ENCODE results near the gene SYTL5. TPM values are rescaled to one million over a fixed set of nuclear protein-coding genes. Genes with fewer than 3 reads are reported as not detected.

The SYTL5 gene
- total and polyA plus RNA-seq, 4 donors, result 0.09 to 2.8 (median 1.0) TPM

- Histone ChIP-seq H3K9ac (ENCODE audit: low read depth in 1 of 2, low read length in 2 of 2) (no peak overlapping the region), H3K27me3 (ENCODE audit: control insufficient read depth in 4 of 4, insufficient read depth in 4 of 4, low read length in 3 of 4) (peaks cover 0 to 2% (median 0%) of the 10 kb centered on the region in 4 donors), H3K9me3 (ENCODE audit: control insufficient read depth in 4 of 4, low read length in 3 of 4) (no peaks in the 10 kb centered on the region), H3K4me1 (ENCODE audit: control insufficient read depth in 4 of 4, insufficient read depth in 4 of 4, low read length in 3 of 4) (no peaks in the 10 kb centered on the region), H3K27ac (ENCODE audit: low read depth in 1 of 2, low read length in 2 of 2) (no peak overlapping the region), H3K4me3 (ENCODE audit: low read depth in 1 of 3, low read length in 3 of 3) (no peak overlapping the region), H3K36me3 (ENCODE audit: control insufficient read depth in 4 of 4, insufficient read depth in 3 of 4, low read depth in 1 of 4, low read length in 3 of 4) (no peaks in the 10 kb centered on the region)
- no peak for TF ChIP-seq MAX (IDR thresholded peaks at IDR 0.05)
- no peak for TF ChIP-seq RAD21 (IDR thresholded peaks at IDR 0.05)
- no peak for TF ChIP-seq NR2F2 (IDR thresholded peaks at IDR 0.05)
- TF ChIP-seq HNF4G (IDR thresholded peaks at IDR 0.05), result no peak
- TF ChIP-seq HNF4A (conservative IDR thresholded peaks at IDR 0.05), result no peak
- TF ChIP-seq EGR1 (IDR thresholded peaks at IDR 0.05; ENCODE audit: low read depth in 2 of 2), result no peak
- DNase-seq (ENCODE audit: low spot score), result no peak
- WGBS, result 72% methylated on average over 4 of the region's 4 CpGs
These were observed 49.0 kb downstream of the SYTL5 start for GRCh38 chrX:38055170-38055847.

GRCh38 chrX:38060331-38060878 lies 54.1 kb downstream of the SYTL5 start:
- 99% methylated on average over 2 of the region's 2 CpGs for WGBS

More at GRCh38 chrX:38060331-38060878, 54.1 kb downstream of the SYTL5 start:
- Histone ChIP-seq H3K4me1 (ENCODE audit: control insufficient read depth in 4 of 4, insufficient read depth in 4 of 4, low read length in 3 of 4) (no peaks in the 10 kb centered on the region), H3K9ac (ENCODE audit: low read depth in 1 of 2, low read length in 2 of 2) (no peak overlapping the region), H3K36me3 (ENCODE audit: control insufficient read depth in 4 of 4, insufficient read depth in 3 of 4, low read depth in 1 of 4, low read length in 3 of 4) (no peaks in the 10 kb centered on the region), H3K27ac (ENCODE audit: low read depth in 1 of 2, low read length in 2 of 2) (no peak overlapping the region), H3K27me3 (ENCODE audit: control insufficient read depth in 4 of 4, insufficient read depth in 4 of 4, low read length in 3 of 4) (no peaks in the 10 kb centered on the region), H3K9me3 (ENCODE audit: control insufficient read depth in 4 of 4, low read length in 3 of 4) (no peaks in the 10 kb centered on the region), H3K4me3 (ENCODE audit: low read depth in 1 of 3, low read length in 3 of 3) (no peak overlapping the region)
- DNase-seq (ENCODE audit: low spot score), result no peak
- no peak for TF ChIP-seq TAF1 (conservative IDR thresholded peaks at IDR 0.05)
- no peak for TF ChIP-seq RXRA (IDR thresholded peaks at IDR 0.05)
- no peak for TF ChIP-seq REST (IDR thresholded peaks at IDR 0.05)
- TF ChIP-seq SP1 (IDR thresholded peaks at IDR 0.05), result no peak
- TF ChIP-seq GABPA (IDR thresholded peaks at IDR 0.05 in 1 of 2, conservative IDR thresholded peaks at IDR 0.05 in 1 of 2), result no peak
- TF ChIP-seq NR2F2 (IDR thresholded peaks at IDR 0.05), result no peak
- no peak for TF ChIP-seq YY1 (IDR thresholded peaks at IDR 0.05)
- no peak for TF ChIP-seq FOXA1 (IDR thresholded peaks at IDR 0.05)
- TF ChIP-seq JUND (IDR thresholded peaks at IDR 0.05), result no peak
- no peak for TF ChIP-seq RAD21 (IDR thresholded peaks at IDR 0.05)
- no peak for TF ChIP-seq ZBTB33 (IDR thresholded peaks at IDR 0.05)
- TF ChIP-seq, protein P1, sequence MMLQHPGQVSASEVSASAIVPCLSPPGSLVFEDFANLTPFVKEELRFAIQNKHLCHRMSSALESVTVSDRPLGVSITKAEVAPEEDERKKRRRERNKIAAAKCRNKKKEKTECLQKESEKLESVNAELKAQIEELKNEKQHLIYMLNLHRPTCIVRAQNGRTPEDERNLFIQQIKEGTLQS (IDR thresholded peaks at IDR 0.05), result no peak
- TF ChIP-seq EGR1 (IDR thresholded peaks at IDR 0.05; ENCODE audit: low read depth in 2 of 2), result no peak
- no peak for TF ChIP-seq HNF4G (IDR thresholded peaks at IDR 0.05)
- no peak for TF ChIP-seq FOXA2 (IDR thresholded peaks at IDR 0.05)
- no peak for TF ChIP-seq CTCF (IDR thresholded peaks at IDR 0.05; ENCODE audit: low read depth, low read length, missing input control)
- TF ChIP-seq MAX (IDR thresholded peaks at IDR 0.05), result no peak
- TF ChIP-seq HNF4A (conservative IDR thresholded peaks at IDR 0.05), result no peak

Measured in liver (tissue), 9 donors.